Hematopoietic multipotent progenitor cell treated with erythropoietin and hydrocortisone succinate and interleukin-3 and kit ligand, for 17 days (in vitro differentiated cells): Measurements from ENCODE around the gene RNF14.
"Not testable (repeated sequence)": the region's sequence is repeated elsewhere in the genome, so short reads cannot be mapped to it uniquely, and the experiment has no call there.

Experiments used
- DNase-seq: peaks from one replicate; pipeline ENCODE4 v3.0.0-alpha.2; 2015; ENCODE audit warnings: low spot score

RNF14 gene

GRCh38 chr5:141968914-141969608 lies at the start of gene RNF14:
TSS of gene RNF14 (plus strand) at chr5:141969105. CDS start at chr5:141973589, 4,484 bp downstream.
- peak; percentile 93 for DNase-seq

- DNase-seq, result no peak
These were observed 49.4 kb upstream of the RNF14 start for GRCh38 chr5:141919218-141920119.

GRCh38 chr5:141920771-141921170 lies 48.1 kb upstream of the RNF14 start:
- DNase-seq, result no peak

- DNase-seq, result not testable (repeated sequence)
These were observed 46.0 kb upstream of the RNF14 start for GRCh38 chr5:141922827-141923447.

- peak; percentile 90 for DNase-seq
These were observed 45.2 kb upstream of the RNF14 start, which contains the start of gene DELE1 for GRCh38 chr5:141923448-141924313. TSS of gene DELE1 (plus strand) at chr5:141923871. CDS start at chr5:141923942, 71 bp downstream.

- DNase-seq, result no peak
These were observed 42.5 kb upstream of the RNF14 start for GRCh38 chr5:141926434-141926833.

GRCh38 chr5:141928051-141928450 lies 40.9 kb upstream of the RNF14 start:
- DNase-seq, result no peak

GRCh38 chr5:141929398-141930058 lies 39.4 kb upstream of the RNF14 start:
- no peak for DNase-seq

GRCh38 chr5:141931694-141932093 lies 37.2 kb upstream of the RNF14 start:
- no peak for DNase-seq

- no peak for DNase-seq
These were observed 35.8 kb upstream of the RNF14 start for GRCh38 chr5:141933151-141933550.

GRCh38 chr5:141934099-141934844 lies 34.6 kb upstream of the RNF14 start:
- DNase-seq, result peak; percentile 71

GRCh38 chr5:141935538-141935937 lies 33.4 kb upstream of the RNF14 start:
- no peak for DNase-seq

- DNase-seq, result no peak
These were observed 28.1 kb upstream of the RNF14 start for GRCh38 chr5:141940695-141941271.

GRCh38 chr5:141941307-141941706 lies 27.6 kb upstream of the RNF14 start:
- no peak for DNase-seq

- DNase-seq, result no peak
These were observed 27.1 kb upstream of the RNF14 start for GRCh38 chr5:141941779-141942178.

GRCh38 chr5:141942185-141942857 lies 26.6 kb upstream of the RNF14 start:
- no peak for DNase-seq

- DNase-seq, result no peak
These were observed 24.8 kb upstream of the RNF14 start for GRCh38 chr5:141944076-141944475.

- DNase-seq, result no peak
These were observed 23.3 kb upstream of the RNF14 start for GRCh38 chr5:141945511-141946051.

- DNase-seq, result no peak
These were observed 21.6 kb upstream of the RNF14 start for GRCh38 chr5:141947316-141947715.
